Activated T-helper 9 cell treated with anti-CD3 and anti-CD28 coated beads, Interleukin-2, amount 50 U/mL, for 16 hours (primary cell): ENCODE data around the gene D2HGDH.
"Not testable (repeated sequence)": the region's sequence is repeated elsewhere in the genome, so short reads cannot be mapped to it uniquely, and the experiment has no call there.

ENCODE experiments used
- DNase-seq: peaks from one replicate; pipeline ENCODE4 v3.0.0-alpha.2; 2020; ENCODE audit warnings: low read depth

Gene D2HGDH

GRCh38 chr2:241768850-241769249 lies 34.4 kb downstream of the D2HGDH start:
- no peak for DNase-seq

- no peak for DNase-seq
Observed at GRCh38 chr2:241769819-241770184, 35.4 kb downstream of the D2HGDH start.

GRCh38 chr2:241770185-241770935 lies 35.9 kb downstream of the D2HGDH start:
- no peak for DNase-seq

GRCh38 chr2:241770936-241771285 lies 36.5 kb downstream of the D2HGDH start:
- no peak for DNase-seq

GRCh38 chr2:241771286-241772062 lies 37.0 kb downstream of the D2HGDH start:
- no peak for DNase-seq

- DNase-seq: no peak
Observed at GRCh38 chr2:241772063-241772499, 37.7 kb downstream of the D2HGDH start.

- DNase-seq: no peak
Observed at GRCh38 chr2:241773511-241774418, 39.3 kb downstream of the D2HGDH start.

- DNase-seq: no peak
Observed at GRCh38 chr2:241774419-241775222, 40.2 kb downstream of the D2HGDH start.

GRCh38 chr2:241775223-241776177 lies 41.1 kb downstream of the D2HGDH start:
- DNase-seq: no peak

- DNase-seq: no peak
Observed at GRCh38 chr2:241776336-241777169, 42.1 kb downstream of the D2HGDH start, which contains the start of gene GAL3ST2. TSS of gene GAL3ST2 (plus strand) at chr2:241776822. CDS start at chr2:241776956, 134 bp downstream.

GRCh38 chr2:241777170-241777685 lies 42.8 kb downstream of the D2HGDH start:
- DNase-seq: no peak

GRCh38 chr2:241777686-241778627 lies 43.5 kb downstream of the D2HGDH start:
- DNase-seq: no peak

GRCh38 chr2:241780939-241781569 lies 46.6 kb downstream of the D2HGDH start:
- no peak for DNase-seq

- DNase-seq: not testable (repeated sequence)
Observed at GRCh38 chr2:241782053-241782452, 47.6 kb downstream of the D2HGDH start.

- no peak for DNase-seq
Observed at GRCh38 chr2:241788135-241788534, 53.7 kb downstream of the D2HGDH start.

GRCh38 chr2:241788572-241788971 lies 54.1 kb downstream of the D2HGDH start:
- DNase-seq: no peak

- DNase-seq: not testable (repeated sequence)
Observed at GRCh38 chr2:241791385-241791784, 57.0 kb downstream of the D2HGDH start.
